ENCODE measurements around the gene APBA1. TPM values are rescaled to one million over a fixed set of nuclear protein-coding genes. Genes with fewer than 3 reads are reported as not detected.

Gene APBA1
- total and polyA plus RNA-seq, 2 donors (not counting 3 experiments of a cell fraction or from before 2014, with no cell fraction given) = 6.1 to 11.3 TPM

DNA sequence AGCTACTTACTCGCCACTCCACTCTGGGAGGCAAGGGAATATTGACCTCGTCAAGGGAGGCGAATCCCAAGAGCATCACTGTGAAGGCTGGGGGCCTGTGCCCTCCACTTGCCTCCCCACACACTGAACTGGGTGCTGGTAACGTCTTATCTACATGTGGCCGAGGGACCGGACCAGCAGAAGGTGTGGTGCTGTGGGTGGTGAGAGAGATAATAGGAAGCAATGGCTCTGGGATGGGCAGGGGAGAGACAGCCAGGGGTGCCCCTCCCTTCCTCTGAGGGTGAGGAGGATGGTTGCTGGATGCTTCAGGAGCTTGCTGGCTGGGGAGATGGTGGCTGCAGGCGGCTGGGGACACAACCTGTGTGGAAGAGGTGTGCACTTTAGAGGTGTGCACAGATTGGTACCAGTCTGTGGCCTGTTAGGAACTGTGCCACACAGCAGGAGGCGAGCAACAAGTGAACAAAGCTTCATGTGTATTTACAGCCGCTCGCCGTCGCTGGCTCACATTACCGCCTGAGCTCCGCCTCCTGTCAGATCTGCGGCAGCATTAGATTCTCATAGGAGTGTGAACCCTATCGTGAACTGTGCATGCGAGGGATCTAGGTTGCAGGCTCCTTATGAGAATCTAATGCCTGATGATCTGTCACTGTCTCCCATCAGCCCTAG lies 246.9 kb downstream of the APBA1 start:
- DNase-seq (ENCODE audit: low read depth, low spot score) (no peak), FAIRE-seq (no peak)
- H3K4me3 ChIP-seq (replicated peaks in 1 of 3; ENCODE audit: insufficient read depth in 1 of 3, low read depth in 1 of 3, low read length in 3 of 3) = no peak overlapping the region
- no peak overlapping the region for H3K27ac ChIP-seq (ENCODE audit: insufficient read depth, low read depth, low read length)
- no peaks in the 10 kb centered on the region for H3K36me3 ChIP-seq (ENCODE audit: control insufficient read depth in 2 of 2, extremely low read depth in 1 of 2, insufficient read depth in 2 of 2, low read length in 2 of 2)
- H3K4me1 ChIP-seq (ENCODE audit: control insufficient read depth, extremely low read depth, insufficient read depth, low read length) = no peaks in the 10 kb centered on the region
- H3K4me2 ChIP-seq (ENCODE audit: insufficient read depth, low read length) = no peak overlapping the region
- ChIA-PET POLR2A (no interaction called here), CTCF (interaction anchor here (1.0 to 7.9 kb wide), 5 partner anchors 28 to 506 kb away, joined by 3 to 216 read pairs (median 4); partner anchors contain the start of gene APBA1)
- peaks cover 0 to 2% of the 10 kb centered on the region in 2 experiments for H3K27me3 ChIP-seq (ENCODE audit: control insufficient read depth in 2 of 2, insufficient read depth in 2 of 2, low read length in 2 of 2)
- H3K9me3 ChIP-seq (replicated peaks; ENCODE audit: control insufficient read depth, insufficient read depth, low read length) = no peaks in the 10 kb centered on the region
- intact Hi-C loops (cut with micrococcal nuclease) (no loop called here), dilution Hi-C loops (cut with MboI; ENCODE audit: extremely low pct_ligation_motif_present, low sequenced_read_pairs) (no loop called here)
- no peaks in the 10 kb centered on the region for H3K9me1 ChIP-seq (replicated peaks; ENCODE audit: control insufficient read depth, extremely low read depth, insufficient read depth, low read length)
- TF ChIP-seq, protein P1, sequence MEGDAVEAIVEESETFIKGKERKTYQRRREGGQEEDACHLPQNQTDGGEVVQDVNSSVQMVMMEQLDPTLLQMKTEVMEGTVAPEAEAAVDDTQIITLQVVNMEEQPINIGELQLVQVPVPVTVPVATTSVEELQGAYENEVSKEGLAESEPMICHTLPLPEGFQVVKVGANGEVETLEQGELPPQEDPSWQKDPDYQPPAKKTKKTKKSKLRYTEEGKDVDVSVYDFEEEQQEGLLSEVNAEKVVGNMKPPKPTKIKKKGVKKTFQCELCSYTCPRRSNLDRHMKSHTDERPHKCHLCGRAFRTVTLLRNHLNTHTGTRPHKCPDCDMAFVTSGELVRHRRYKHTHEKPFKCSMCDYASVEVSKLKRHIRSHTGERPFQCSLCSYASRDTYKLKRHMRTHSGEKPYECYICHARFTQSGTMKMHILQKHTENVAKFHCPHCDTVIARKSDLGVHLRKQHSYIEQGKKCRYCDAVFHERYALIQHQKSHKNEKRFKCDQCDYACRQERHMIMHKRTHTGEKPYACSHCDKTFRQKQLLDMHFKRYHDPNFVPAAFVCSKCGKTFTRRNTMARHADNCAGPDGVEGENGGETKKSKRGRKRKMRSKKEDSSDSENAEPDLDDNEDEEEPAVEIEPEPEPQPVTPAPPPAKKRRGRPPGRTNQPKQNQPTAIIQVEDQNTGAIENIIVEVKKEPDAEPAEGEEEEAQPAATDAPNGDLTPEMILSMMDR (IDR thresholded peaks at IDR 0.05; ENCODE audit: extremely low read depth in 1 of 2, insufficient read depth in 1 of 2, low read depth in 1 of 2, low read length in 2 of 2) = no peak
- no peak for TF ChIP-seq POLR2AphosphoS5 (IDR thresholded peaks at IDR 0.05; ENCODE audit: insufficient read depth, low read depth, low read length)
- TF ChIP-seq FOS (IDR thresholded peaks at IDR 0.05; ENCODE audit: borderline replicate concordance, insufficient read depth, low read length) = no peak
- TF ChIP-seq EZH2 (IDR thresholded peaks at IDR 0.05; ENCODE audit: borderline replicate concordance, low read depth, low read length, severe bottlenecking) = no peak
- TF ChIP-seq POLR2A (IDR thresholded peaks at IDR 0.05; ENCODE audit: low read depth, low read length) = no peak
- TF ChIP-seq GATA2 (IDR thresholded peaks at IDR 0.05; ENCODE audit: insufficient read depth, insufficient read length, low read depth, low read length) = no peak
- no peak for TF ChIP-seq MYC (IDR thresholded peaks at IDR 0.05; ENCODE audit: low read depth, low read length)
- TF ChIP-seq, protein P2, sequence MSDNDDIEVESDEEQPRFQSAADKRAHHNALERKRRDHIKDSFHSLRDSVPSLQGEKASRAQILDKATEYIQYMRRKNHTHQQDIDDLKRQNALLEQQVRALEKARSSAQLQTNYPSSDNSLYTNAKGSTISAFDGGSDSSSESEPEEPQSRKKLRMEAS (IDR thresholded peaks at IDR 0.05; ENCODE audit: insufficient read depth, insufficient read length) = no peak
- TF ChIP-seq JUN (IDR thresholded peaks at IDR 0.05; ENCODE audit: borderline replicate concordance, insufficient read depth, insufficient read length, low read depth) = no peak
- H3K9ac ChIP-seq (replicated peaks; ENCODE audit: extremely low read depth, insufficient read depth, low read length) = no peak overlapping the region
- no TSS peak for BruUV-seq (replicated peaks)
- no peaks in the 10 kb centered on the region for H3K79me2 ChIP-seq (ENCODE audit: control insufficient read depth, insufficient read depth, low read length)
- no peak overlapping the region for H2AFZ ChIP-seq (ENCODE audit: low read depth, low read length)
- peaks cover 3% of the 10 kb centered on the region for H4K20me1 ChIP-seq (replicated peaks; ENCODE audit: control insufficient read depth, extremely low read depth, insufficient read depth, low read length)
